H9 (cell line): ENCODE measurements around the gene EVI5. TPM values are rescaled to one million over a fixed set of nuclear protein-coding genes. Genes with fewer than 3 reads are reported as not detected.

ENCODE experiments used
- DNase-seq: peaks from one replicate; pipeline ENCODE4 v3.0.0-alpha.2; 2017
- H2AFZ ChIP-seq: one replicate; pipeline ENCODE4 v1.6.1; 2013; ENCODE audit warnings: mild to moderate bottlenecking, low read length, control low read depth, moderate library complexity
- H2AK5ac ChIP-seq: 2 replicates; pipeline ENCODE4 v1.6.1; 2013; ENCODE audit warnings: low read length, control low read depth, mixed read lengths; ENCODE audit not compliant: insufficient read length
- H2BK120ac ChIP-seq: one replicate; pipeline ENCODE4 v1.6.1; 2013; ENCODE audit warnings: low read depth, mild to moderate bottlenecking, low read length, control low read depth, inconsistent platforms; ENCODE audit not compliant: poor library complexity, severe bottlenecking
- H2BK12ac ChIP-seq: 2 replicates; pipeline ENCODE4 v1.6.1; 2013; ENCODE audit warnings: low read length, control low read depth, mixed read lengths, low read depth; ENCODE audit not compliant: insufficient read length
- H2BK15ac ChIP-seq: 2 replicates; pipeline ENCODE4 v1.6.1; 2013; ENCODE audit warnings: low read depth, low read length, control low read depth
- H2BK20ac ChIP-seq: one replicate; pipeline ENCODE4 v1.6.1; 2013; ENCODE audit warnings: low read depth, mild to moderate bottlenecking, low read length, control low read depth, inconsistent platforms; ENCODE audit not compliant: poor library complexity, severe bottlenecking
- H2BK5ac ChIP-seq: 2 replicates; pipeline ENCODE4 v1.6.1; 2013; ENCODE audit warnings: low read length, control low read depth, mixed read lengths; ENCODE audit not compliant: insufficient read length
- H3K14ac ChIP-seq: 2 replicates; pipeline ENCODE4 v1.6.1; 2013; ENCODE audit warnings: low read length, control low read depth; ENCODE audit not compliant: insufficient read depth
- H3K18ac ChIP-seq: 2 replicates; pipeline ENCODE4 v1.6.1; 2013; ENCODE audit warnings: low read depth, mild to moderate bottlenecking, mixed read lengths, low read length, control low read depth; ENCODE audit not compliant: insufficient read length
- H3K23ac ChIP-seq: 2 replicates; pipeline ENCODE4 v1.6.1; 2013; ENCODE audit warnings: low read length, control low read depth, mixed read lengths, low read depth; ENCODE audit not compliant: insufficient read length
- H3K23me2 ChIP-seq: 2 replicates; pipeline ENCODE4 v1.6.1; 2013; ENCODE audit warnings: low read depth, mild to moderate bottlenecking, mixed read lengths, low read length, control low read depth; ENCODE audit not compliant: insufficient read length, poor library complexity, severe bottlenecking
- H3K27ac ChIP-seq: 2 replicates; pipeline ENCODE4 v1.5.1; 2013; ENCODE audit warnings: low read length, control low read depth, mixed read lengths, low read depth; ENCODE audit not compliant: insufficient read length
- H3K27me3 ChIP-seq: 2 replicates; pipeline ENCODE4 v1.6.1; 2013; ENCODE audit warnings: low read length, control low read depth, inconsistent platforms; ENCODE audit not compliant: insufficient read depth
- H3K4ac ChIP-seq: 2 replicates; pipeline ENCODE4 v1.6.1; 2013; ENCODE audit warnings: low read depth, mild to moderate bottlenecking, control low read depth, inconsistent platforms, low read length, moderate library complexity
- H3K4me1 ChIP-seq: 2 replicates; pipeline ENCODE4 v1.6.1; 2013; ENCODE audit warnings: low read length, control low read depth, inconsistent platforms; ENCODE audit not compliant: insufficient read depth
- H3K4me2 ChIP-seq: 2 replicates; pipeline ENCODE4 v1.6.1; 2013; ENCODE audit warnings: low read length, control low read depth, mixed read lengths; ENCODE audit not compliant: insufficient read length, insufficient read depth
- H3K56ac ChIP-seq: 2 replicates; pipeline ENCODE4 v1.6.1; 2013; ENCODE audit warnings: low read depth, mild to moderate bottlenecking, mixed read lengths, low read length, control low read depth; ENCODE audit not compliant: insufficient read length
- H3K79me1 ChIP-seq: 2 replicates; pipeline ENCODE4 v1.6.1; 2013; ENCODE audit warnings: low read depth, mild to moderate bottlenecking, moderate library complexity, low read length, control low read depth, inconsistent platforms; ENCODE audit not compliant: insufficient read depth, poor library complexity, severe bottlenecking
- H3K79me2 ChIP-seq: 2 replicates; pipeline ENCODE4 v1.6.1; 2013; ENCODE audit warnings: low read length, control low read depth, inconsistent platforms; ENCODE audit not compliant: insufficient read depth
- H3K9ac ChIP-seq: 2 replicates; pipeline ENCODE4 v1.6.1; 2013; ENCODE audit warnings: low read length, control low read depth, mixed read lengths; ENCODE audit not compliant: insufficient read length; ENCODE audit errors: extremely low read depth
- H3K9me3 ChIP-seq: one replicate; pipeline ENCODE4 v1.6.1; 2013; ENCODE audit warnings: low read depth, low read length, inconsistent platforms; ENCODE audit not compliant: control insufficient read depth
- H3T11ph ChIP-seq: one replicate; pipeline ENCODE4 v1.6.1; 2013; ENCODE audit warnings: mild to moderate bottlenecking, low read length, control low read depth, inconsistent platforms
- H4K20me1 ChIP-seq: one replicate; pipeline ENCODE4 v1.6.1; 2013; ENCODE audit not compliant: control insufficient read depth, insufficient read length, insufficient read depth
- H4K5ac ChIP-seq: 2 replicates; pipeline ENCODE4 v1.6.1; 2013; ENCODE audit warnings: low read depth, mild to moderate bottlenecking, mixed read lengths, low read length, control low read depth; ENCODE audit not compliant: insufficient read length
- H4K8ac ChIP-seq: replicated peaks from 2 replicates; pipeline ENCODE4 v1.6.1; 2013; ENCODE audit warnings: low read length, control low read depth, mixed read lengths, low read depth; ENCODE audit not compliant: insufficient read length
- H4K91ac ChIP-seq: 2 replicates; pipeline ENCODE4 v1.6.1; 2013; ENCODE audit warnings: low read depth, mild to moderate bottlenecking, moderate library complexity, mixed read lengths, low read length, control low read depth; ENCODE audit not compliant: insufficient read length
- H3K27ac Mint-ChIP-seq, 3 experiments: 2 replicates in 2 of 3; 3 replicates in 1 of 3; pipeline ENCODE4 v1.8.0; 2020 to 2021; ENCODE audit warnings: mixed read lengths in 3 of 3, mild to moderate bottlenecking in 1 of 3, moderate library complexity in 1 of 3
- H3K27me3 Mint-ChIP-seq: 2 replicates; pipeline ENCODE4 v1.8.0; 2021; ENCODE audit warnings: low read depth, mild to moderate bottlenecking, moderate library complexity, mixed read lengths
- H3K36me3 Mint-ChIP-seq, 3 experiments: 2 replicates in 2 of 3; 3 replicates in 1 of 3; pipeline ENCODE4 v1.8.0; 2020 to 2021; ENCODE audit warnings: low read depth in 3 of 3, mixed read lengths in 3 of 3; ENCODE audit not compliant: insufficient read depth in 1 of 3
- H3K4me1 Mint-ChIP-seq, 2 experiments: 2 replicates each; pipeline ENCODE4 v1.8.0; 2020; ENCODE audit warnings: mixed read lengths in 2 of 2
- H3K4me3 Mint-ChIP-seq, 2 experiments: 2 replicates in 1 of 2; 3 replicates in 1 of 2; pipeline ENCODE4 v1.8.0; 2020 to 2021; ENCODE audit warnings: mild to moderate bottlenecking in 2 of 2, mixed read lengths in 2 of 2, moderate library complexity in 1 of 2
- H3K9me3 Mint-ChIP-seq, 2 experiments: 2 replicates in 1 of 2; 3 replicates in 1 of 2; pipeline ENCODE4 v1.8.0; 2020; ENCODE audit warnings: mild to moderate bottlenecking in 2 of 2, mixed read lengths in 2 of 2, moderate library complexity in 1 of 2
- CTCF ChIP-seq: fragments of 200-600 bp; sonication (generic); conservative IDR thresholded peaks from 3 replicates; pipeline ENCODE4 v1.8.0; 2021; ENCODE audit warnings: antibody characterized with exemption, mild to moderate bottlenecking
- total RNA-seq: library from RNA; stranded (reverse); gene quantifications from 2 replicates; pipeline ENCODE4 v1.2.1, GENCODE V29; 2021

EVI5 gene
- total RNA-seq, 1 experiment from 2014 or later, result 9.7 TPM

GRCh38 chr1:92768915-92769314 is 16.0 kb downstream of the EVI5 start:
- Histone ChIP-seq H3T11ph (no peak overlapping the region), H2BK120ac (no peak overlapping the region), H2BK20ac (no peak overlapping the region), H3K4me1 (no peaks in the 10 kb centered on the region), H4K91ac (no peak overlapping the region), H3K18ac (no peak overlapping the region), H4K8ac (no peak overlapping the region), H3K23ac (no peak overlapping the region), H2BK5ac (no peak overlapping the region), H3K23me2 (no peaks in the 10 kb centered on the region), H3K9me3 (no peaks in the 10 kb centered on the region), H3K79me1 (no peaks in the 10 kb centered on the region), H3K4me2 (no peak overlapping the region), H2AFZ (no peak overlapping the region), H3K9ac (no peak overlapping the region), H3K79me2 (no peaks in the 10 kb centered on the region; the same call in 1 of the 2 replicates), H4K5ac (no peak overlapping the region), H3K14ac (no peak overlapping the region), H3K27me3 (no peaks in the 10 kb centered on the region), H3K4ac (no peak overlapping the region), H3K56ac (no peak overlapping the region), H2AK5ac (no peak overlapping the region), H2BK15ac (no peak overlapping the region), H2BK12ac (no peak overlapping the region), H3K27ac (no peak overlapping the region), H4K20me1 (no peaks in the 10 kb centered on the region)
- no peak overlapping the region for H3K4me3 Mint-ChIP-seq
- no peak overlapping the region for H3K27ac Mint-ChIP-seq
- H3K27me3 Mint-ChIP-seq, result no peaks in the 10 kb centered on the region
- no peaks in the 10 kb centered on the region for H3K9me3 Mint-ChIP-seq
- DNase-seq, result no peak
- no peaks in the 10 kb centered on the region for H3K36me3 Mint-ChIP-seq
- H3K4me1 Mint-ChIP-seq, result peaks cover 4% of the 10 kb centered on the region in 2 experiments
- TF ChIP-seq CTCF, result no peak
